Trophoblast cell (in vitro differentiated cells and primary cell): ENCODE results near the gene SNTG2.

ENCODE experiments used
- DNase-seq, 2 donors: peaks; one replicate each; pipeline ENCODE4 v3.0.0-alpha.2; 2016
- H2AFZ ChIP-seq: 2 replicates; pipeline ENCODE4 v1.6.1; 2013; ENCODE audit warnings: low read length, moderate library complexity, mild to moderate bottlenecking; ENCODE audit not compliant: insufficient read depth, poor library complexity
- H2AK5ac ChIP-seq: 2 replicates; pipeline ENCODE4 v1.6.1; 2013; ENCODE audit warnings: mild to moderate bottlenecking, low read length
- H2BK120ac ChIP-seq: 2 replicates; pipeline ENCODE4 v1.6.1; 2013; ENCODE audit warnings: low read length, mild to moderate bottlenecking, moderate library complexity; ENCODE audit not compliant: insufficient read depth, poor library complexity
- H2BK12ac ChIP-seq: 2 replicates; pipeline ENCODE4 v1.6.1; 2013; ENCODE audit warnings: mild to moderate bottlenecking, low read length, moderate library complexity
- H2BK5ac ChIP-seq: 2 replicates; pipeline ENCODE4 v1.6.1; 2013; ENCODE audit warnings: low read length, low read depth, moderate library complexity, mild to moderate bottlenecking; ENCODE audit not compliant: poor library complexity
- H3K14ac ChIP-seq: 2 replicates; pipeline ENCODE4 v1.6.1; 2013; ENCODE audit warnings: mild to moderate bottlenecking, low read length
- H3K18ac ChIP-seq: 2 replicates; pipeline ENCODE4 v1.6.1; 2013; ENCODE audit warnings: mild to moderate bottlenecking, low read length
- H3K23ac ChIP-seq: 2 replicates; pipeline ENCODE4 v1.6.1; 2013; ENCODE audit warnings: low read length
- H3K27ac ChIP-seq: 2 replicates; pipeline ENCODE4 v1.5.1; 2013; ENCODE audit warnings: low read depth, mild to moderate bottlenecking, inconsistent platforms, low read length, moderate library complexity
- H3K27me3 ChIP-seq: 2 replicates; pipeline ENCODE4 v1.6.1; 2013; ENCODE audit warnings: inconsistent platforms, mild to moderate bottlenecking, low read length, moderate library complexity; ENCODE audit not compliant: insufficient read depth
- H3K36me3 ChIP-seq, 2 experiments: 1 replicate in 1 of 2; 2 replicates in 1 of 2; pipeline ENCODE4 v1.6.1; 2013; ENCODE audit warnings: low read length in 2 of 2, mild to moderate bottlenecking in 2 of 2, moderate library complexity in 1 of 2; ENCODE audit not compliant: insufficient read depth in 2 of 2, control insufficient read depth in 1 of 2
- H3K4ac ChIP-seq: 2 replicates; pipeline ENCODE4 v1.6.1; 2013; ENCODE audit warnings: low read depth, mild to moderate bottlenecking, low read length, moderate library complexity
- H3K4me1 ChIP-seq, 2 experiments: 1 replicate in 1 of 2; 2 replicates in 1 of 2; pipeline ENCODE4 v1.6.1; 2013; ENCODE audit warnings: low read length in 2 of 2, mild to moderate bottlenecking in 2 of 2, moderate library complexity in 1 of 2; ENCODE audit not compliant: insufficient read depth in 2 of 2, control insufficient read depth in 1 of 2
- H3K4me2 ChIP-seq: 2 replicates; pipeline ENCODE4 v1.6.1; 2013; ENCODE audit warnings: inconsistent platforms, mild to moderate bottlenecking, low read length, moderate library complexity
- H3K4me3 ChIP-seq: 2 replicates; pipeline ENCODE4 v1.5.1; 2013; ENCODE audit warnings: mild to moderate bottlenecking, low read depth, low read length, inconsistent platforms
- H3K79me1 ChIP-seq: one replicate; pipeline ENCODE4 v1.6.1; 2013; ENCODE audit warnings: low read length
- H3K79me2 ChIP-seq: 2 replicates; pipeline ENCODE4 v1.6.1; 2013; ENCODE audit warnings: low read length, mild to moderate bottlenecking; ENCODE audit not compliant: control insufficient read depth, insufficient read depth, poor library complexity
- H3K9ac ChIP-seq: 2 replicates; pipeline ENCODE4 v1.6.1; 2013; ENCODE audit warnings: mild to moderate bottlenecking, low read length
- H3K9me3 ChIP-seq: 2 replicates; pipeline ENCODE4 v1.6.1; 2013; ENCODE audit warnings: low read depth, mild to moderate bottlenecking, control low read depth, inconsistent platforms, low read length; ENCODE audit not compliant: insufficient read depth
- H4K12ac ChIP-seq: 2 replicates; pipeline ENCODE4 v1.6.1; 2013; ENCODE audit warnings: low read depth, mild to moderate bottlenecking, low read length, moderate library complexity
- H4K8ac ChIP-seq: 2 replicates; pipeline ENCODE4 v1.6.1; 2013; ENCODE audit warnings: low read depth, mild to moderate bottlenecking, low read length, moderate library complexity
- H4K91ac ChIP-seq: one replicate; pipeline ENCODE4 v1.6.1; 2013; ENCODE audit warnings: low read depth, mild to moderate bottlenecking, low read length, moderate library complexity
- WGBS: extraction: QIAGEN DNeasy Blood & Tissue Kit; methylation state at CpG from one replicate; pipeline ENCODE4 v1.1.7; 2013; ENCODE audit warnings: missing lambda C conversion rate; ENCODE audit not compliant: insufficient read length, insufficient coverage; ENCODE audit errors: extremely low coverage; 5-methylcytosine and 5-hydroxymethylcytosine counted together

SNTG2 gene

DNA sequence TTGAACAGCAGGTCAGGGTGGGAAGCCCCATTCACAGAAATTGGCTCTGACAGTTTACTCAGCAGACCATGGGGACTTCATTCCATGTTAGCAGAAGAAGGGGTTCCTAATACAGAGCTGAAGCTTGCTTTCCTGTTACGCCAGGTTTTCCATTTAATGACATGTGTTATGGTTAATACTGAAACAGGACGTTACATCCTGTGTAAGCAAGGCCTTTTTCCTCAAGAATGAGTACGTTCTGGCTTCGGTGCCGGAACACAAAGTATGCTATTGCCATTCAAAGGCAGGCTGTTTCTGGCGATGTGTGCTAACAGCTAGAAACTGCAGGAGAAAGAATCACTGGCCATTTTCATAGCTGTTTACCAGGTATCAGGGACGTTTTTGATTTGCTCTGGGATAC lies 190.4 kb downstream of the SNTG2 start:
- no CpG with 5 or more reads among the region's 7 CpGs for WGBS
- H3K18ac ChIP-seq = no peak overlapping the region

DNA sequence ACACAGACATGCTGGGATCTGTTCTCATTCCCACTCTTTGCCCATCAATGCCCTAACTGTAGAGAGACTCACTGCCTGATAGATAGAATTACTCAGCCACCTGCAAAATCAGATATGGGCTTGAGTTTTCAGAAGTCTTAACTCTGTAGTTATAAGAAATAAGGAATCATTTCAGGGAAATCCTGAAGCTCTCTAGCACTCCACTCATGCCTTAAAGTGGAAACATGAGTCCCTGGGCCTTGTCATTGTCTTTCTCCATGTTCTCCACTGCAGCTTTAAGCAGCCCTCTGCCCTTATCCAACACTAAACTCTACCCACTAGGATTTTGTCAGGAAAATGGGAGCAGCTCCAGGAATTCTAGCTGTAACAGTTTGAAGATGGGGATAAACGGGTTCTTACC lies 192.5 kb downstream of the SNTG2 start:
- H4K12ac ChIP-seq = no peak overlapping the region
- no peak overlapping the region for H2BK5ac ChIP-seq
- H4K8ac ChIP-seq = no peak overlapping the region
- no peak overlapping the region for H3K27ac ChIP-seq
- H3K9ac ChIP-seq = no peak overlapping the region
- H4K91ac ChIP-seq = no peak overlapping the region
- no peak overlapping the region for H3K4ac ChIP-seq
- H3K9me3 ChIP-seq = no peaks in the 10 kb centered on the region
- no peak overlapping the region for H2BK12ac ChIP-seq
- no CpG with 5 or more reads among the region's 1 CpG for WGBS
- H3K27me3 ChIP-seq = no peaks in the 10 kb centered on the region
- H3K79me1 ChIP-seq = no peaks in the 10 kb centered on the region
- H3K4me1 ChIP-seq = no peaks in the 10 kb centered on the region
- H2AFZ ChIP-seq = no peak overlapping the region
- no peak overlapping the region for H2AK5ac ChIP-seq
- no peaks in the 10 kb centered on the region for H3K36me3 ChIP-seq
- H3K18ac ChIP-seq = no peak overlapping the region
- H3K4me2 ChIP-seq = no peak overlapping the region
- H3K4me3 ChIP-seq = no peak overlapping the region
- no peak overlapping the region for H3K14ac ChIP-seq
- DNase-seq = no peak
- no peak overlapping the region for H3K23ac ChIP-seq
- H2BK120ac ChIP-seq = no peak overlapping the region
- H3K79me2 ChIP-seq = no peaks in the 10 kb centered on the region

More for the DNA sequence above, 190.4 kb downstream of the SNTG2 start:
- peaks cover 3% of the 10 kb centered on the region for H3K9me3 ChIP-seq
- no peak overlapping the region for H4K12ac ChIP-seq
- no peak overlapping the region for H2BK120ac ChIP-seq
- no peak for DNase-seq
- H3K4me3 ChIP-seq = no peak overlapping the region
- H3K27ac ChIP-seq = no peak overlapping the region
- H4K91ac ChIP-seq = no peak overlapping the region
- no peaks in the 10 kb centered on the region for H3K27me3 ChIP-seq
- H3K9ac ChIP-seq = no peak overlapping the region
- no peak overlapping the region for H3K4me2 ChIP-seq
- no peak overlapping the region for H4K8ac ChIP-seq
- no peak overlapping the region for H2BK5ac ChIP-seq
- no peak overlapping the region for H2BK12ac ChIP-seq
- H3K23ac ChIP-seq = no peak overlapping the region
- no peak overlapping the region for H3K14ac ChIP-seq
- H3K4ac ChIP-seq = no peak overlapping the region
- H2AK5ac ChIP-seq = no peak overlapping the region
- no peaks in the 10 kb centered on the region for H3K36me3 ChIP-seq
- H3K79me1 ChIP-seq = no peaks in the 10 kb centered on the region
- no peaks in the 10 kb centered on the region for H3K79me2 ChIP-seq
- no peaks in the 10 kb centered on the region for H3K4me1 ChIP-seq
- no peak overlapping the region for H2AFZ ChIP-seq

DNA sequence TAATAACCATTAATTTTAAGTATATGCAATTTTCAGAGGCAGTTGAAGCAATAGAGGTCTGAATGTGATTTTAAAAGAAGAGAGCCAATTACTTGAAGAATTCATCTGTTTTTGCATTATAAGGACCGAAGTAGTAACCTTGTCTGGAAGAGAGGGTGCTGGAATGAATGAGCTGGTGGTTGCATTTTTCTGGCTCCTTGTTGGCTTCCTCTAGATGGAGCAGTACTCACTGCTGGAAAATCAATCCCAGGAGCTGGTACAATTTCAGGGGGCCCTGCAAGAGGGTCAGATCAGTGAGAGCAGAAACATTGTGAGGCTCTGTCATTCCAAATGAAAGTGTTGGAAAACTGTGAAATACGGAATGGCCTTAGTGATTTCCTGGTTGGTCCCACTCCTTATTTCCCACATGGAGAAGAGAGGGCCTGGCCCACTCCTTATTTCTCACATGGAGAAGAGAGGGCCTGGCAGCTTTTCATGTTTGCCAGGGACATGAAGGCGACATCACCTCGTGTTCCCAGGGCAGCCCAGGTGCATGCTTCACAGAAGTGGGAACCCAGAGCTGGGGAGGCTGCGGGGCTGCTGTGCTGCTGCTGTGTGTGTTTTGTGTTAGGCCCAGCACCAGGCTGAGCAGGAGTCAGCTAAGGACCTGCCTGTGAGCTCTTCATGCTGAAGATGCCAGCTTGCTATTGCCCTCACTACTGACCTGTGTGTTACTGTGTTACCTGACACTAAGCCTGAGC lies 197.4 kb downstream of the SNTG2 start:
- H3K9ac ChIP-seq = no peak overlapping the region
- H2AFZ ChIP-seq = no peak overlapping the region
- H3K27me3 ChIP-seq = no peaks in the 10 kb centered on the region
- H2BK5ac ChIP-seq = no peak overlapping the region
- no peak overlapping the region for H4K12ac ChIP-seq
- no peak overlapping the region for H3K4me3 ChIP-seq
- H3K27ac ChIP-seq = no peak overlapping the region
- no peak for DNase-seq
- no peak overlapping the region for H3K4me2 ChIP-seq
- no peak overlapping the region for H3K23ac ChIP-seq
- no peaks in the 10 kb centered on the region for H3K79me2 ChIP-seq
- H3K14ac ChIP-seq = no peak overlapping the region
- no peak overlapping the region for H3K18ac ChIP-seq
- H3K4me1 ChIP-seq = no peaks in the 10 kb centered on the region
- peaks cover 3% of the 10 kb centered on the region for H3K9me3 ChIP-seq
- H3K79me1 ChIP-seq = no peaks in the 10 kb centered on the region
- H2BK12ac ChIP-seq = no peak overlapping the region
- no CpG with 5 or more reads among the region's 5 CpGs for whole genome bisulfite sequencing
- H3K4ac ChIP-seq = no peak overlapping the region
- H3K36me3 ChIP-seq = no peaks in the 10 kb centered on the region
- H4K8ac ChIP-seq = no peak overlapping the region
- no peak overlapping the region for H2BK120ac ChIP-seq
- no peak overlapping the region for H4K91ac ChIP-seq
- H2AK5ac ChIP-seq = no peak overlapping the region

DNA sequence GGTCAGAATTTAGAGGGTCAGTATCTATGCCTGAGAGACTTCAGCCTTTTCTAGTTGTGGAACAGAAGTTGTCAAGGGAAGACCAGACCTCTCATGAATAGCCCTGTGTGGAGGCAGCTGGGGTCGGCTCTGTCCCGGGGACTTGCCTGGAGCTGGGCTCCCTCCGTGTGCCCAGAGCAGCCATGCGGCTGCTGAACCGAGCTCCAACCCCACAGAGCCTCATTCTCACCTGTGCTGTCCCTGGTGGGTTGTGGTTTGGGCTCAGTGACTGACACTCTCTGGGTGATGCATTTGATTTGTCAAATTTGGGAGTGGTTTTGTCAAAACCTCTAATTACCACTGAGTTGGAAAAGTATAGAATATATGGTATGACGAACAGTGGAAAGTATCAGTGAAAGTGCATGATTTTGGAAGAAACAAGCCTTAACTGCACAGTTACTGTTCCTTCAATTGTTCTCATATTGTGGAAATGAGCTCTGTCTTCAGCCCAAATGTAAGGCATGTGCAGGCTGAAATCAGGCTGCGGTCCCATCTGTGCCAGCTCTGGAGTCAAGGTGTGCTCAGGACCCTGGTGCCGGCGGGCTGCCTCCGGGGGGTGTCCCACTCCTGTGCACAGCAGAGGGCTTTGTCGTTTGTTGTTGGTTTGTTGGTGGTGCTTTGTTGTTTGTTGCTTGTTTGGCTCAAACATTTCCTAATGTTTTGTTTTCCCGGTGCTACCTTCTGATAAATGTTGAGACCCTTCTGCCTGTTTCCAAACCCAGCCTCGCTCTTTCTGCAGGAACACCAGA lies 200.3 kb downstream of the SNTG2 start:
- no peak overlapping the region for H3K4me2 ChIP-seq

More for the DNA sequence above, 200.3 kb downstream of the SNTG2 start:
- Histone ChIP-seq H2BK12ac (no peak overlapping the region), H4K91ac (no peak overlapping the region), H3K4me1 (no peaks in the 10 kb centered on the region), H3K9ac (no peak overlapping the region), H4K8ac (no peak overlapping the region), H3K4ac (no peak overlapping the region), H2AFZ (no peak overlapping the region), H4K12ac (no peak overlapping the region), H3K9me3 (peaks cover 3% of the 10 kb centered on the region), H3K18ac (no peak overlapping the region), H2BK120ac (no peak overlapping the region), H3K27ac (no peak overlapping the region), H3K23ac (no peak overlapping the region), H3K14ac (no peak overlapping the region), H2BK5ac (no peak overlapping the region), H3K27me3 (no peaks in the 10 kb centered on the region), H3K36me3 (no peaks in the 10 kb centered on the region), H3K79me1 (no peaks in the 10 kb centered on the region), H3K4me3 (no peak overlapping the region), H2AK5ac (no peak overlapping the region), H3K79me2 (no peaks in the 10 kb centered on the region)
- no CpG with 5 or more reads among the region's 13 CpGs for WGBS
- no peak for DNase-seq
